ENCODE measurements around the gene RAB11FIP4. TPM values are rescaled to one million over a fixed set of nuclear protein-coding genes. Genes with fewer than 3 reads are reported as not detected.

The RAB11FIP4 gene
- total and polyA plus RNA-seq, 7 experiments from 2014 or later = 16.1 to 82.4 (median 55.1) TPM

DNA sequence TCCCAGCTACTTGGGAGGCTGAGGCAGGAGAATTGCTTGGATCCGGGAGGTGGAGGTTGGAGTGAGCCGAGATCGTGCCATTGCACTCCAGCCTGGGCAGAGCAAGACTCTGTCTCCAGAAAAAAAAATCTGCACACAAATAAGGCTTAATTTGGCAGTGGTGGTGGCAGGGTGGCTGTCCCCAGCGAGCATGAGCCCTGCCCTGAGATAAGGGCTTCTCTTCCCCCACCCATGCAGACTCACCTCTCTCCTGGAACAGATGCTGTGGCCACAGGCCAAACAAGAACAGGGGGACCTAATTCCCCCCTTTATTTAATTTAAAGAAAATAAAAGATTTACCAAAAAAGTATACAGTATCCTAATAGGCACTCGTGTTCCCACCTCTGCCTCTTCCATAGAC is 157.2 kb downstream of the RAB11FIP4 start:
- H3K4me1 ChIP-seq (ENCODE audit: control insufficient read depth in 2 of 2, insufficient read depth in 2 of 2, low read length in 2 of 2) = peaks cover 0 to 8% of the 10 kb centered on the region in 2 donors
- H3K9me3 Mint-ChIP-seq = peaks cover 0 to 5% (median 0%) of the 10 kb centered on the region in 11 donors
- H3K27ac Mint-ChIP-seq = peak overlapping the region; percentile 57 to 91 (median 76)
- H3K4me1 Mint-ChIP-seq = peaks cover 8 to 25% (median 18%) of the 10 kb centered on the region in 7 donors
- no peak for ATAC-seq
- CTCF ChIA-PET = no interaction called here
- no peaks in the 10 kb centered on the region for H3K9me3 ChIP-seq (ENCODE audit: control insufficient read depth in 2 of 3, low read length in 3 of 3)
- H3K36me3 Mint-ChIP-seq = no peaks in the 10 kb centered on the region
- H3K4me3 Mint-ChIP-seq = peak overlapping the region; percentile 82 to 94 (median 90)
- H3K27ac ChIP-seq (ENCODE audit: low read depth, low read length) = peak overlapping the region; percentile 75
- POLR2A ChIA-PET = interaction anchor here (0.9 kb wide), 1 partner anchor 14 kb away, joined by 3 read pairs; no protein-coding TSS in a partner anchor
- H3K36me3 ChIP-seq (ENCODE audit: control insufficient read depth in 2 of 3, insufficient read depth in 3 of 3, low read length in 3 of 3) = peaks cover 0 to 5% (median 0%) of the 10 kb centered on the region in 3 experiments
- H3K27me3 ChIP-seq (ENCODE audit: control insufficient read depth in 2 of 2, insufficient read depth in 2 of 2, low read length in 2 of 2) = no peaks in the 10 kb centered on the region
- intact Hi-C loops (cut with micrococcal nuclease) = loop anchor here (1.0 to 5.0 kb wide), 4 partner anchors 60 to 309 kb away; partner anchors contain the start of gene COPRS (in 1 of the 2)
- peaks cover 0 to 15% (median 0%) of the 10 kb centered on the region in 5 donors for H3K27me3 Mint-ChIP-seq
- DNase-seq = no peak
- no peak overlapping the region for H3K4me3 ChIP-seq (ENCODE audit: low read length)

- Mint-ChIP-seq H3K27me3 (peaks cover 0 to 18% (median 0%) of the 10 kb centered on the region in 5 donors), H3K4me1 (peaks cover 8 to 25% (median 18%) of the 10 kb centered on the region in 7 donors), H3K27ac (peak overlapping the region; percentile 57 to 91 (median 76)), H3K9me3 (peaks cover 0 to 5% (median 0%) of the 10 kb centered on the region in 11 donors), H3K4me3 (peak overlapping the region; percentile 82 to 94 (median 90)), H3K36me3 (no peaks in the 10 kb centered on the region)
- Histone ChIP-seq H3K4me3 (ENCODE audit: low read length) (peak overlapping the region; percentile 77), H3K9me3 (ENCODE audit: control insufficient read depth in 2 of 3, low read length in 3 of 3) (no peaks in the 10 kb centered on the region), H3K27ac (ENCODE audit: low read depth, low read length) (peak overlapping the region; percentile 75), H3K4me1 (ENCODE audit: control insufficient read depth in 2 of 2, insufficient read depth in 2 of 2, low read length in 2 of 2) (peaks cover 0 to 8% of the 10 kb centered on the region in 2 donors), H3K36me3 (ENCODE audit: control insufficient read depth in 2 of 3, insufficient read depth in 3 of 3, low read length in 3 of 3) (peaks cover 0 to 5% (median 0%) of the 10 kb centered on the region in 3 experiments), H3K27me3 (ENCODE audit: control insufficient read depth in 2 of 2, insufficient read depth in 2 of 2, low read length in 2 of 2) (no peaks in the 10 kb centered on the region)
- intact Hi-C loops (cut with micrococcal nuclease) = loop anchor here (1.0 to 5.0 kb wide), 4 partner anchors 60 to 308 kb away; partner anchors contain the start of gene COPRS (in 1 of the 2)
- ChIA-PET POLR2A (interaction anchor here (0.5 to 0.9 kb wide), 3 partner anchors 12 to 385 kb away, joined by 3 to 4 read pairs (median 3); no protein-coding TSS in a partner anchor), CTCF (interaction anchor here (0.9 kb wide), 1 partner anchor 25 kb away, joined by 3 read pairs; no protein-coding TSS in a partner anchor)
- DNase-seq (no peak), ATAC-seq (peak; percentile 3)
Observed at GRCh38 chr17:31549121-31549524, 157.6 kb downstream of the RAB11FIP4 start.

GRCh38 chr17:31549525-31550388 is 158.3 kb downstream of the RAB11FIP4 start:
- Histone ChIP-seq H3K27me3 (ENCODE audit: control insufficient read depth in 2 of 2, insufficient read depth in 2 of 2, low read length in 2 of 2) (no peaks in the 10 kb centered on the region), H3K36me3 (ENCODE audit: control insufficient read depth in 2 of 3, insufficient read depth in 3 of 3, low read length in 3 of 3) (peaks cover 0 to 5% (median 0%) of the 10 kb centered on the region in 3 experiments), H3K9me3 (ENCODE audit: control insufficient read depth in 2 of 3, low read length in 3 of 3) (no peaks in the 10 kb centered on the region), H3K4me1 (ENCODE audit: control insufficient read depth in 2 of 2, insufficient read depth in 2 of 2, low read length in 2 of 2) (peaks cover 0 to 8% of the 10 kb centered on the region in 2 donors), H3K27ac (ENCODE audit: low read depth, low read length) (peak overlapping the region; percentile 75), H3K4me3 (ENCODE audit: low read length) (peak overlapping the region; percentile 77)
- no peaks in the 10 kb centered on the region for H3K36me3 Mint-ChIP-seq
- intact Hi-C loops (cut with micrococcal nuclease) = loop anchor here (1.0 to 5.0 kb wide), 8 partner anchors 9 to 353 kb away; partner anchors contain the start of genes COPRS (in 2 of the 2) and UTP6 (in 2 of the 2)
- CTCF ChIA-PET = interaction anchor here (0.9 kb wide), 1 partner anchor 26 kb away, joined by 3 read pairs; no protein-coding TSS in a partner anchor
- H3K4me3 Mint-ChIP-seq = peak overlapping the region; percentile 84 to 94 (median 92)
- peak; percentile 93 for ATAC-seq
- H3K27ac Mint-ChIP-seq = peak overlapping the region; percentile 71 to 93 (median 84)
- DNase-seq = peak; percentile 75 to 98 (median 85)
- peaks cover 8 to 25% (median 18%) of the 10 kb centered on the region in 7 donors for H3K4me1 Mint-ChIP-seq
- POLR2A ChIA-PET = interaction anchor here (0.5 to 0.7 kb wide), 2 partner anchors 13 to 384 kb away, joined by 3 to 4 read pairs; no protein-coding TSS in a partner anchor
- H3K27me3 Mint-ChIP-seq = peaks cover 0 to 24% (median 0%) of the 10 kb centered on the region in 5 donors
- H3K9me3 Mint-ChIP-seq = peaks cover 0 to 5% (median 0%) of the 10 kb centered on the region in 11 donors

- ATAC-seq (no peak), DNase-seq (peak in 1 of 9 donors; percentile 18)
- Histone ChIP-seq H3K27me3 (ENCODE audit: control insufficient read depth in 2 of 2, insufficient read depth in 2 of 2, low read length in 2 of 2) (no peaks in the 10 kb centered on the region), H3K4me1 (ENCODE audit: control insufficient read depth in 2 of 2, insufficient read depth in 2 of 2, low read length in 2 of 2) (peaks cover 0 to 8% of the 10 kb centered on the region in 2 donors), H3K36me3 (ENCODE audit: control insufficient read depth in 2 of 3, insufficient read depth in 3 of 3, low read length in 3 of 3) (peaks cover 0 to 5% (median 0%) of the 10 kb centered on the region in 3 experiments), H3K27ac (ENCODE audit: low read depth, low read length) (peak overlapping the region; percentile 75), H3K4me3 (ENCODE audit: low read length) (peak overlapping the region; percentile 77), H3K9me3 (ENCODE audit: control insufficient read depth in 2 of 3, low read length in 3 of 3) (no peaks in the 10 kb centered on the region)
- CTCF ChIA-PET = no interaction called here
- peaks cover 0 to 5% (median 0%) of the 10 kb centered on the region in 11 donors for H3K9me3 Mint-ChIP-seq
- peaks cover 0 to 27% (median 0%) of the 10 kb centered on the region in 5 donors for H3K27me3 Mint-ChIP-seq
- H3K4me3 Mint-ChIP-seq = peak overlapping the region; percentile 84 to 94 (median 92)
- H3K36me3 Mint-ChIP-seq = no peaks in the 10 kb centered on the region
- POLR2A ChIA-PET = no interaction called here
- intact Hi-C loops (cut with micrococcal nuclease) = loop anchor here (1.0 to 5.0 kb wide), 5 partner anchors 8 to 352 kb away; partner anchors contain the start of genes UTP6 (in 2 of the 2) and COPRS (in 1 of the 2)
- peaks cover 8 to 28% (median 21%) of the 10 kb centered on the region in 7 donors for H3K4me1 Mint-ChIP-seq
- H3K27ac Mint-ChIP-seq = peak overlapping the region; percentile 44 to 93 (median 82)
Observed at GRCh38 chr17:31550389-31551056, 159.0 kb downstream of the RAB11FIP4 start.

GRCh38 chr17:31552568-31552967 is 161.1 kb downstream of the RAB11FIP4 start:
- H3K4me1 ChIP-seq (ENCODE audit: control insufficient read depth in 2 of 2, insufficient read depth in 2 of 2, low read length in 2 of 2) = peaks cover 0 to 8% of the 10 kb centered on the region in 2 donors
- H3K27ac Mint-ChIP-seq = no peak overlapping the region
- peaks cover 8 to 29% (median 21%) of the 10 kb centered on the region in 7 donors for H3K4me1 Mint-ChIP-seq
- peaks cover 0 to 32% (median 0%) of the 10 kb centered on the region in 5 donors for H3K27me3 Mint-ChIP-seq
- ChIA-PET POLR2A (no interaction called here), CTCF (no interaction called here)
- H3K9me3 Mint-ChIP-seq = peaks cover 0 to 5% (median 0%) of the 10 kb centered on the region in 11 donors
- no peaks in the 10 kb centered on the region for H3K27me3 ChIP-seq (ENCODE audit: control insufficient read depth in 2 of 2, insufficient read depth in 2 of 2, low read length in 2 of 2)
- no peak overlapping the region for H3K27ac ChIP-seq (ENCODE audit: low read depth, low read length)
- intact Hi-C loops (cut with micrococcal nuclease) = loop anchor here in 1 of 2 donors (5.0 kb wide), 2 partner anchors 305 to 350 kb away; partner anchors contain the start of genes COPRS and UTP6
- ATAC-seq (no peak), DNase-seq (no peak)
- H3K36me3 Mint-ChIP-seq = no peaks in the 10 kb centered on the region
- peaks cover 0 to 5% (median 0%) of the 10 kb centered on the region in 3 experiments for H3K36me3 ChIP-seq (ENCODE audit: control insufficient read depth in 2 of 3, insufficient read depth in 3 of 3, low read length in 3 of 3)
- no peaks in the 10 kb centered on the region for H3K9me3 ChIP-seq (ENCODE audit: control insufficient read depth in 2 of 3, low read length in 3 of 3)
- no peak overlapping the region for H3K4me3 Mint-ChIP-seq
- H3K4me3 ChIP-seq (ENCODE audit: low read length) = no peak overlapping the region
